Uterus (tissue), 4 donors: ENCODE results near the gene GLI1. TPM values are rescaled to one million over a fixed set of nuclear protein-coding genes. Genes with fewer than 3 reads are reported as not detected.

ENCODE experiments used
- DNase-seq, 2 donors: peaks; one replicate each; pipeline ENCODE4 v3.0.0-alpha.2; 2019 to 2020
- H3K27ac ChIP-seq, 2 donors: fragments of 200-600 bp; sonication (generic); 1 replicate in 1 of 2; 2 replicates in 1 of 2; pipeline ENCODE4 v1.5.1; 2016 to 2018
- H3K27me3 ChIP-seq, 2 donors: fragments of 200-600 bp; sonication (generic); one replicate each; pipeline ENCODE4 v1.5.1; 2018 to 2019; ENCODE audit warnings: control low read depth in 1 of 2
- H3K36me3 ChIP-seq, 2 donors: fragments of 200-600 bp; sonication (generic); one replicate each; pipeline ENCODE4 v1.5.1; 2019; ENCODE audit warnings: control low read depth in 1 of 2
- H3K4me1 ChIP-seq, 2 donors: fragments of 200-600 bp; sonication (generic); one replicate each; pipeline ENCODE4 v1.5.1; 2018 to 2019; ENCODE audit warnings: control low read depth in 1 of 2
- H3K4me3 ChIP-seq, 2 donors: fragments of 200-600 bp; sonication (generic); 1 replicate in 1 of 2; 2 replicates in 1 of 2; pipeline ENCODE4 v1.5.1; 2018 to 2019; ENCODE audit warnings: mild to moderate bottlenecking in 1 of 2
- H3K9me3 ChIP-seq, 2 donors: fragments of 200-600 bp; sonication (generic); one replicate each; pipeline ENCODE4 v1.5.1; 2019; ENCODE audit warnings: control low read depth in 1 of 2
- POLR2A ChIP-seq, 2 donors: fragments of 450-650 bp; IDR thresholded peaks; one replicate each; pipeline ENCODE4 v1.6.1; 2016; ENCODE audit warnings: antibody characterized with exemption in 2 of 2, mild to moderate bottlenecking in 1 of 2, moderate library complexity in 1 of 2
- intact Hi-C: fragments of 100-400 bp; cut with DNase I; formaldehyde crosslinking; loops from one replicate; pipeline ENCODE4 v1.15.1; 2023; ENCODE audit warnings: low total_unique reads
- microRNA counts, 2 donors: library from miRNA; unstranded; fragments of <30 nt; microRNA quantifications; one replicate each; lab custom pipeline; 2016 to 2017
- microRNA-seq: library from miRNA; unstranded; fragments of <30 nt; microRNA quantifications from one replicate; pipeline ENCODE4, GENCODE V29; 2016; ENCODE audit warnings: borderline microRNAs expressed, borderline replicate concordance
- small RNA-seq: library from RNA; depleted of rRNA; stranded (forward); fragments of <200 nt; gene quantifications from one replicate; pipeline ENCODE3, GENCODE V24; 2016
- total RNA-seq, 4 donors: library from RNA; depleted of rRNA in 3 of 4; stranded (reverse); fragments of >200 nt in 3 of 4; gene quantifications; one replicate each; pipeline versions ENCODE4 v1.1.0 to v1.2.4, GENCODE V29; 2014 to 2023
- TF ChIP-seq, protein P1 (sequence below), 4 experiments: fragments of 200-600 bp in 2 of 4; fragments of 450-650 bp in 2 of 4; sonication (generic) in 2 of 4; IDR thresholded peaks; one replicate each; pipeline ENCODE4 v1.5.1; 2016 to 2019; ENCODE audit warnings: antibody characterized with exemption in 4 of 4, mild to moderate bottlenecking in 2 of 4, moderate library complexity in 1 of 4
- donor health status: DM: yes; HTN: yes; CAD: no.

GLI1 gene
- total RNA-seq, 4 donors from 2014 or later = 6.1 to 6.6 TPM; not detected in 2

DNA sequence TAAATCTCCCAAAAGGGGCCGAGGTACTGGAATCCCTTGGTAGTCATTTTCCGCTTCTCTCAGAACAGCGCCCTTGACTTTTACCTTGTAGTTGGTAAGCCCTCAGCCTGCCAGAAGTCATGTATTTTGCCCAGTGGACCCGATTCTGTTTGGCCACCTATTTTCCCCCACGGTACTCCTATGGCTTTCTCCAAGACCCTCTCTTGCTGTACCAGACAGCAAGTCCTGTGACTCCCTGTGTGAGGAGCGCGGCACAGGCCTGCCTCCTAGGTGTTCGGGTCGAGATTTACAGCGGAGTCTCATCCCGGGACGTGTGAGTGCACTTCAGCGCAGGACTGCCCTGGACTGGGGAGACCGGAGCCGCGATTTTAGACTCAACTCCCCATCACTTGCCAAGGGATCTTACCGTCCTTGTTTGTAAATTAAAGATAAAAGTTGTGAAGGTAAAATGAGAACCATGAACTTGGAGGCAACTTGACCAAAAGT, 62.0 kb downstream of the GLI1 start:
- H3K4me3 ChIP-seq = peak overlapping the region; percentile 80 to 88
- peak; percentile 53 to 67 for DNase-seq
- H3K9me3 ChIP-seq = no peaks in the 10 kb centered on the region
- no peaks in the 10 kb centered on the region for H3K27me3 ChIP-seq
- H3K27ac ChIP-seq = peak overlapping the region; percentile 97 to 99
- intact Hi-C loops = no loop called here
- H3K4me1 ChIP-seq = peaks cover 12 to 21% of the 10 kb centered on the region in 2 donors
- TF ChIP-seq, protein P1, sequence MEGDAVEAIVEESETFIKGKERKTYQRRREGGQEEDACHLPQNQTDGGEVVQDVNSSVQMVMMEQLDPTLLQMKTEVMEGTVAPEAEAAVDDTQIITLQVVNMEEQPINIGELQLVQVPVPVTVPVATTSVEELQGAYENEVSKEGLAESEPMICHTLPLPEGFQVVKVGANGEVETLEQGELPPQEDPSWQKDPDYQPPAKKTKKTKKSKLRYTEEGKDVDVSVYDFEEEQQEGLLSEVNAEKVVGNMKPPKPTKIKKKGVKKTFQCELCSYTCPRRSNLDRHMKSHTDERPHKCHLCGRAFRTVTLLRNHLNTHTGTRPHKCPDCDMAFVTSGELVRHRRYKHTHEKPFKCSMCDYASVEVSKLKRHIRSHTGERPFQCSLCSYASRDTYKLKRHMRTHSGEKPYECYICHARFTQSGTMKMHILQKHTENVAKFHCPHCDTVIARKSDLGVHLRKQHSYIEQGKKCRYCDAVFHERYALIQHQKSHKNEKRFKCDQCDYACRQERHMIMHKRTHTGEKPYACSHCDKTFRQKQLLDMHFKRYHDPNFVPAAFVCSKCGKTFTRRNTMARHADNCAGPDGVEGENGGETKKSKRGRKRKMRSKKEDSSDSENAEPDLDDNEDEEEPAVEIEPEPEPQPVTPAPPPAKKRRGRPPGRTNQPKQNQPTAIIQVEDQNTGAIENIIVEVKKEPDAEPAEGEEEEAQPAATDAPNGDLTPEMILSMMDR (IDR thresholded peaks at IDR 0.05) = no peak
- TF ChIP-seq POLR2A (IDR thresholded peaks at IDR 0.05) = no peak
- H3K36me3 ChIP-seq = no peaks in the 10 kb centered on the region

MicroRNAs encoded within 50 kb of the gene (microRNA counts, 767-probe panel; counts per million panel counts)
- microRNA hsa-miR-616-3p (lab: Ali Mortazavi, UCI) = 0 counts per million in 2 donors

Small RNA genes within 50 kb of the gene (microRNA-seq; reads per million reads assigned to microRNA genes)
- not detected for gene MIR616
- gene MIR6758 = not detected

Small RNA genes within 50 kb of the gene (small RNA-seq; reads per million reads assigned to genes)
- gene MIR616 (not detected), gene RNU6-879P (not detected)

Other genes starting within 250 kb of the GLI1 start
- 1 to 10 TPM in 1 of 4 donors, not detected in 3; 6.3 TPM for gene NXPH4, start 243.0 kb upstream of the GLI1 start, total RNA-seq
- 100 to 1,000 TPM in 1 of 4 donors, 10 to 100 TPM in 3; 12.4 to 128 (median 35.3) TPM for gene SHMT2, start 230.1 kb upstream of the GLI1 start, total RNA-seq
- 1 to 10 TPM in 2 of 4 donors, not detected in 2; 1.0 to 2.8 TPM for gene STAC3, start 208.6 kb upstream of the GLI1 start, total RNA-seq
- 10 to 100 TPM in 3 of 4 donors, 1 to 10 TPM in 1; 9.4 to 89.0 (median 34.2) TPM for gene R3HDM2, start 28.7 kb upstream of the GLI1 start, total RNA-seq
- not detected for gene INHBC, start 25.0 kb upstream of the GLI1 start, total RNA-seq
- not detected for gene INHBE, start 4.5 kb upstream of the GLI1 start, total RNA-seq
- gene ARHGAP9, start 20.1 kb downstream of the GLI1 start, total RNA-seq = 1 to 10 TPM; 1.5 to 8.1 (median 3.3) TPM
- gene MARS1, start 28.3 kb downstream of the GLI1 start, total RNA-seq = 100 to 1,000 TPM in 1 of 4 donors, 10 to 100 TPM in 3; 29.1 to 160 (median 76.8) TPM
- 10 to 100 TPM in 2 of 4 donors, 1 to 10 TPM in 2; 2.3 to 28.2 (median 9.8) TPM for gene DDIT3, start 60.7 kb downstream of the GLI1 start, total RNA-seq
- 100 to 1,000 TPM in 1 of 4 donors, 10 to 100 TPM in 3; 14.9 to 138 (median 17.1) TPM for gene MBD6, start 63.0 kb downstream of the GLI1 start, total RNA-seq
- 100 to 1,000 TPM; 117 to 175 (median 126) TPM for gene DCTN2, start 87.4 kb downstream of the GLI1 start, total RNA-seq
- gene KIF5A, start 90.3 kb downstream of the GLI1 start, total RNA-seq = 1 to 10 TPM in 3 of 4 donors, under 1 TPM in 1; 0.59 to 5.1 (median 1.9) TPM
- 10 to 100 TPM in 3 of 4 donors, 1 to 10 TPM in 1; 2.6 to 29.3 (median 18.8) TPM for gene PIP4K2C, start 131.4 kb downstream of the GLI1 start, total RNA-seq
- 10 to 100 TPM; 17.6 to 82.5 (median 40.9) TPM for gene DTX3, start 145.0 kb downstream of the GLI1 start, total RNA-seq
- gene ARHGEF25, start 151.7 kb downstream of the GLI1 start, total RNA-seq = 100 to 1,000 TPM in 1 of 4 donors, 10 to 100 TPM in 3; 52.9 to 205 (median 85.6) TPM
- 10 to 100 TPM in 1 of 4 donors, 1 to 10 TPM in 3; 2.9 to 14.1 (median 3.9) TPM for gene B4GALNT1, start 173.4 kb downstream of the GLI1 start, total RNA-seq
- 100 to 1,000 TPM; 189 to 339 (median 252) TPM for gene OS9, start 234.3 kb downstream of the GLI1 start, total RNA-seq